B cell (primary cell): ENCODE data around the gene OR4N2. TPM values are rescaled to one million over a fixed set of nuclear protein-coding genes. Genes with fewer than 3 reads are reported as not detected.
"Not testable (repeated sequence)": the region's sequence is repeated elsewhere in the genome, so short reads cannot be mapped to it uniquely, and the experiment has no call there.

Source experiments
- ATAC-seq: fragments of 200-7000 bp; cut with Tn5 transposase; one replicate; pipeline ENCODE4 v1.10.0; 2021; ENCODE audit warnings: low read depth, mild to moderate bottlenecking, moderate number of reproducible peaks, moderate library complexity
- CTCF ChIA-PET: fragments of 350-600 bp; sonication (Branson Sonifier 250); formaldehyde crosslinking; loops from one replicate; lab custom pipeline; 2021; ENCODE audit warnings: antibody characterized with exemption, inconsistent platforms; lab: Charles Lee
- POLR2A ChIA-PET: fragments of 350-600 bp; sonication (Branson Sonifier 250); formaldehyde crosslinking; loops from one replicate; lab custom pipeline; 2021; ENCODE audit warnings: antibody characterized with exemption; lab: Charles Lee
- DNase-seq: peaks from one replicate; pipeline ENCODE4 v3.0.0; 2013
- H2AFZ ChIP-seq: 2 replicates; pipeline ENCODE4 v1.6.1; 2012; ENCODE audit warnings: mild to moderate bottlenecking, low read depth, low read length; ENCODE audit not compliant: insufficient read depth, poor library complexity, severe bottlenecking
- H3K27ac ChIP-seq, 2 donors: 1 replicate in 1 of 2; 2 replicates in 1 of 2; pipeline ENCODE4 v1.5.1; 2012 to 2013; ENCODE audit warnings: low read length in 2 of 2, mild to moderate bottlenecking in 2 of 2, moderate library complexity in 1 of 2
- H3K27me3 ChIP-seq, 4 experiments: fragments of 200-600 bp in 1 of 4; sonication (generic) in 1 of 4; replicated peaks in 1 of 4; 1 replicate in 2 of 4; 2 replicates in 2 of 4; pipeline versions ENCODE4 v1.6.1 to v1.7.0; 2013 to 2016; ENCODE audit warnings: low read length in 3 of 4, mild to moderate bottlenecking in 2 of 4, mixed read lengths in 1 of 4, moderate library complexity in 1 of 4; ENCODE audit not compliant: insufficient read depth in 4 of 4, control insufficient read depth in 3 of 4; ENCODE audit errors: control extremely low read depth in 1 of 4
- H3K36me3 ChIP-seq, 2 experiments: replicated peaks in 1 of 2; 1 replicate in 1 of 2; 2 replicates in 1 of 2; pipeline versions ENCODE4 v1.6.1 to v1.7.1; 2013; ENCODE audit warnings: low read length in 1 of 2; ENCODE audit not compliant: insufficient read depth in 2 of 2, control insufficient read depth in 1 of 2; ENCODE audit errors: control extremely low read depth in 1 of 2, extremely low read depth in 1 of 2
- H3K4me1 ChIP-seq, 2 donors: fragments of 200-600 bp in 1 of 2; sonication (generic) in 1 of 2; 1 replicate in 1 of 2; 2 replicates in 1 of 2; pipeline versions ENCODE4 v1.5.1 to v1.6.1; 2013 to 2017; ENCODE audit warnings: low read length in 2 of 2; ENCODE audit not compliant: control insufficient read depth in 2 of 2, insufficient read depth in 2 of 2
- H3K4me2 ChIP-seq: replicated peaks from 2 replicates; pipeline ENCODE3; 2012; ENCODE audit warnings: mild to moderate bottlenecking, low read depth, low read length; ENCODE audit not compliant: poor library complexity, severe bottlenecking
- H3K4me3 ChIP-seq, 5 experiments: fragments of 200-600 bp in 1 of 5; sonication (generic) in 1 of 5; 1 replicate in 3 of 5; 2 replicates in 2 of 5; pipeline versions ENCODE4 v1.5.1 to v1.7.0; 2011 to 2016; ENCODE audit warnings: low read length in 4 of 5, mild to moderate bottlenecking in 4 of 5, low read depth in 2 of 5, control low read depth in 1 of 5, moderate library complexity in 1 of 5; ENCODE audit not compliant: insufficient read depth in 1 of 5; ENCODE audit errors: control extremely low read depth in 1 of 5, extremely low read depth in 1 of 5
- H3K79me2 ChIP-seq: fragments of 200-600 bp; sonication (generic); one replicate; pipeline ENCODE4 v1.6.0; 2016; ENCODE audit warnings: low read length; ENCODE audit not compliant: control insufficient read depth, insufficient read depth
- H3K9ac ChIP-seq: fragments of 200-600 bp; sonication (generic); 2 replicates; pipeline ENCODE4 v1.6.1; 2017; ENCODE audit warnings: mild to moderate bottlenecking, low read length, moderate library complexity
- H3K9me3 ChIP-seq, 3 donors: one replicate each; pipeline versions ENCODE4 v1.6.1 to v1.7.1; 2013; ENCODE audit warnings: low read length in 2 of 3; ENCODE audit not compliant: control insufficient read depth in 2 of 3, insufficient read depth in 1 of 3; ENCODE audit errors: control extremely low read depth in 1 of 3
- H4K20me1 ChIP-seq: 2 replicates; pipeline ENCODE4 v1.6.0; 2012; ENCODE audit warnings: mild to moderate bottlenecking, low read length; ENCODE audit not compliant: insufficient read depth, control insufficient read depth, poor library complexity, severe bottlenecking
- H3K27ac Mint-ChIP-seq: one replicate; pipeline ENCODE4 v1.8.0; 2021; ENCODE audit warnings: mixed read lengths
- H3K27me3 Mint-ChIP-seq: one replicate; pipeline ENCODE4 v1.8.0; 2021; ENCODE audit warnings: mixed read lengths
- H3K4me1 Mint-ChIP-seq: one replicate; pipeline ENCODE4 v1.8.0; 2021; ENCODE audit warnings: mixed read lengths
- H3K4me3 Mint-ChIP-seq: one replicate; pipeline ENCODE4 v1.8.0; 2021; ENCODE audit warnings: mixed read lengths
- H3K9me3 Mint-ChIP-seq: one replicate; pipeline ENCODE4 v1.8.0; 2022; ENCODE audit warnings: mixed read lengths; ENCODE audit not compliant: insufficient read depth
- EZH2 ChIP-seq: IDR thresholded peaks from 2 replicates; pipeline ENCODE4 v1.6.1; 2012; ENCODE audit warnings: borderline replicate concordance, low read depth, mild to moderate bottlenecking, moderate library complexity, low read length; ENCODE audit not compliant: insufficient read depth, poor library complexity, severe bottlenecking
- WGBS: methylation state at CpG from one replicate; pipeline ENCODE4 v1.1.5; 2013; ENCODE audit warnings: missing lambda C conversion rate; ENCODE audit not compliant: insufficient coverage; 5-methylcytosine and 5-hydroxymethylcytosine counted together
- intact Hi-C: fragments of 100-400 bp; cut with micrococcal nuclease; formaldehyde crosslinking; loops from one replicate; pipeline ENCODE4 v1.10.0; 2022
- polyA plus RNA-seq: library from polyadenylated mRNA; depleted of rRNA; stranded (reverse); fragments of >200 nt; gene quantifications from 2 replicates; pipeline ENCODE4 v1.2.3, GENCODE V29; 2012
- total RNA-seq, 2 donors: library from RNA; stranded (reverse); fragments of 120-200 nt in 1 of 2; gene quantifications; 1 replicate in 1 of 2; 2 replicates in 1 of 2; pipeline versions ENCODE4 v1.2.3 to v1.2.4, GENCODE V29; 2013 to 2022
- TF ChIP-seq, protein P1 (sequence below): fragments of 200-600 bp; IDR thresholded peaks from one replicate; pipeline ENCODE4 v1.8.0; 2022; ENCODE audit warnings: antibody characterized with exemption, mild to moderate bottlenecking

OR4N2 gene
- total and polyA plus RNA-seq, 2 donors (not counting 1 experiment from before 2014, with no cell fraction given) = not detected

DNA sequence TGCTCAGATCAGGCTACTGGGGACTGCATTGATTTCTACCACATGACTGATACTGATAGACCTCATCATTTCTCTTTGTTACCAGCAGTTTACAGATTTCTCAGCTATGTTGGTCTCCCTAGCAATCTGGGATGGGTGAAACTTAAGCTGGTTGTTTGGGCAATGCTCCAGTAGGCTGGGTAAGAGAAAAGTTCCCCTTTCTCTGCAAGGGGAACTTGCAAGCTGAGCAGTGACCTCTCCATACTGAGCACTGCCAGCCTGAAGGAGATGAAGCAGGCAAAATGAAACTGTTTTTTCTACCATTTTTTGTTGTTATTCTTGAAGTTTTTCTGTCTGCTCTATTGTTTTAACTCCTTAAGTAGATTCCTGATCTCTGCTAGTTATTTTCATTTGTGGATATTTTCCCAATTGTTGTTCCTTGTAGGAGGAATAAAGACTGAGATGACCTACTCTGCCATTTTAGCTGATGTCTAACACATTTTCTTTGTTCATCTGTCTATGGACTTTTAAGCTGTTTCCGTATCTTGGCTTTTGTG is 31.6 kb upstream of the OR4N2 start:
- H3K27ac Mint-ChIP-seq = no peak overlapping the region
- no peaks in the 10 kb centered on the region for H3K4me1 ChIP-seq
- 100% methylated on average over 1 of the region's 1 CpG for WGBS
- DNase-seq (no peak), ATAC-seq (no peak)
- H3K36me3 ChIP-seq = no peaks in the 10 kb centered on the region
- H2AFZ ChIP-seq = no peak overlapping the region
- H3K79me2 ChIP-seq = no peaks in the 10 kb centered on the region
- H3K27me3 ChIP-seq = peaks cover 0 to 5% (median 0%) of the 10 kb centered on the region in 4 experiments
- no peak overlapping the region for H3K27ac ChIP-seq
- TF ChIP-seq, protein P1, sequence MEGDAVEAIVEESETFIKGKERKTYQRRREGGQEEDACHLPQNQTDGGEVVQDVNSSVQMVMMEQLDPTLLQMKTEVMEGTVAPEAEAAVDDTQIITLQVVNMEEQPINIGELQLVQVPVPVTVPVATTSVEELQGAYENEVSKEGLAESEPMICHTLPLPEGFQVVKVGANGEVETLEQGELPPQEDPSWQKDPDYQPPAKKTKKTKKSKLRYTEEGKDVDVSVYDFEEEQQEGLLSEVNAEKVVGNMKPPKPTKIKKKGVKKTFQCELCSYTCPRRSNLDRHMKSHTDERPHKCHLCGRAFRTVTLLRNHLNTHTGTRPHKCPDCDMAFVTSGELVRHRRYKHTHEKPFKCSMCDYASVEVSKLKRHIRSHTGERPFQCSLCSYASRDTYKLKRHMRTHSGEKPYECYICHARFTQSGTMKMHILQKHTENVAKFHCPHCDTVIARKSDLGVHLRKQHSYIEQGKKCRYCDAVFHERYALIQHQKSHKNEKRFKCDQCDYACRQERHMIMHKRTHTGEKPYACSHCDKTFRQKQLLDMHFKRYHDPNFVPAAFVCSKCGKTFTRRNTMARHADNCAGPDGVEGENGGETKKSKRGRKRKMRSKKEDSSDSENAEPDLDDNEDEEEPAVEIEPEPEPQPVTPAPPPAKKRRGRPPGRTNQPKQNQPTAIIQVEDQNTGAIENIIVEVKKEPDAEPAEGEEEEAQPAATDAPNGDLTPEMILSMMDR = no peak
- TF ChIP-seq EZH2 = no peak
- H3K9ac ChIP-seq = no peak overlapping the region
- ChIA-PET POLR2A (interaction anchor here (0.7 kb wide), 1 partner anchor 10 kb away, joined by 3 read pairs; no protein-coding TSS in a partner anchor), CTCF (no interaction called here)
- no peak overlapping the region for H3K4me2 ChIP-seq
- peaks cover 6% of the 10 kb centered on the region for H3K9me3 Mint-ChIP-seq
- no peaks in the 10 kb centered on the region for H4K20me1 ChIP-seq
- H3K4me1 Mint-ChIP-seq = no peaks in the 10 kb centered on the region
- peaks cover 1 to 12% (median 11%) of the 10 kb centered on the region in 3 donors for H3K9me3 ChIP-seq
- H3K27me3 Mint-ChIP-seq = no peaks in the 10 kb centered on the region
- no peak overlapping the region for H3K4me3 Mint-ChIP-seq
- intact Hi-C loops = no loop called here
- no peak overlapping the region for H3K4me3 ChIP-seq

DNA sequence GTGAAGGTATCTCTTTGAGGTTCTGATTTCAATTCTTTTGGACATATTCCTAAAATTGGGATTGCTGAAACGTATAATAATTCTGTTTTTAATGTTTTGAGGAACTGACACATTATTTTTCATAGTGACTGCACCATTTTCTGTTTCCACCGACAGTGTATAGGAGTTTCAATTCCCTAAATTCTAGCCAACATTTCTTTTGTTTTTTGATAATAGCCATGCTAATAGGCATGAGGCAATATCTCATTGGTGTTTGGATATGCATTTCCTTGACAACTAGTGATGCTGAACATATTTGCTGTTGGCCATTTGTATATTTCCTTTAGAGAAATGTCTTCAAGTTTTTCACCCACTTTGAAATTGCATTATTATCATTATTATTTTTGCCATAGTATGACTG is 31.1 kb upstream of the OR4N2 start:
- H3K4me1 Mint-ChIP-seq, H3K4me3 ChIP-seq, ATAC-seq, H3K9ac ChIP-seq, POLR2A ChIA-PET, H3K4me2 ChIP-seq, H3K4me1 ChIP-seq, H3K27ac ChIP-seq, H3K9me3 Mint-ChIP-seq, intact Hi-C loops, DNase-seq, CTCF ChIA-PET, H3K27ac Mint-ChIP-seq, H3K27me3 Mint-ChIP-seq, H3K27me3 ChIP-seq, H3K79me2 ChIP-seq, H3K36me3 ChIP-seq, H3K4me3 Mint-ChIP-seq, H4K20me1 ChIP-seq, H2AFZ ChIP-seq: not testable (repeated sequence)
- peaks cover 1 to 12% (median 11%) of the 10 kb centered on the region in 3 donors for H3K9me3 ChIP-seq
- WGBS = no CpG with 5 or more reads among the region's 2 CpGs

DNA sequence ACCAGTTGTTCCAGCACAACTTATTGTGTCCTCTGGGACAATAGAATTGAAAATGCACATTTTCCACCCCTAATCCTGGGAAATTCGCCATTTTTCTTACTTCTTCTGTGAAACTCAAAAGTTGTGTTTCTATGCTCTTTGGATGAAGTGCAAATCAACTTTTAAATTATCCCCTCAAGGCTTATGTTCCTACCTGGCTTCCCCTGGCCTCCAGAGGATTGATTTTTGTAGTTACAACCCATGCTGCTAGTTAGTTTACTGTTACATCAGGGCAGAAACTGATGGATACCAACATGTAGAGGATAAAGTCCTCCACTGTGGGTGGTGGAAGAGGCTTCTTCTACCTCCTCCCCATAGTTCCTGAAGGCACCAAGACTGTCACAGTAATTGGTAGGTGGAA is 30.4 kb upstream of the OR4N2 start, which contains the start of gene OR4M1:
OR4M1 (plus strand) TSS at position 301 of the 400 bp plus-strand sequence. CDS start 6,819 bp downstream, outside the sequence.
- H3K27me3 Mint-ChIP-seq, H3K79me2 ChIP-seq, POLR2A ChIA-PET, H4K20me1 ChIP-seq, H3K9me3 Mint-ChIP-seq, DNase-seq, H3K4me2 ChIP-seq, H3K27me3 ChIP-seq, H2AFZ ChIP-seq, H3K9ac ChIP-seq, H3K4me3 ChIP-seq, CTCF ChIA-PET, H3K4me1 Mint-ChIP-seq, H3K27ac ChIP-seq, H3K27ac Mint-ChIP-seq, intact Hi-C loops, H3K36me3 ChIP-seq, H3K4me1 ChIP-seq, H3K4me3 Mint-ChIP-seq, ATAC-seq: not testable (repeated sequence)
- H3K9me3 ChIP-seq = peaks cover 1 to 12% (median 11%) of the 10 kb centered on the region in 3 donors
- no CpG with 5 or more reads among the region's 1 CpG for WGBS
